IMR-90 (cell line): ENCODE measurements around the gene PLCL2. TPM values are rescaled to one million over a fixed set of nuclear protein-coding genes. Genes with fewer than 3 reads are reported as not detected.

Source experiments
- ATAC-seq: fragments of 200-7000 bp; cut with Tn5 transposase; 2 replicates; pipeline ENCODE4 v1.9.1; 2020; ENCODE audit warnings: low read depth, mild to moderate bottlenecking, moderate library complexity
- BruUV-seq: library from RNA; stranded (reverse); fragments of 400-500 nt; replicated peaks from 2 replicates; lab custom pipeline; 2021; lab: Mats Ljungman, UMichigan
- CTCF ChIA-PET: fragments of 300-600 bp; formaldehyde crosslinking; extraction: SDS; loops from one replicate; lab custom pipeline; 2021; ENCODE audit warnings: antibody characterized with exemption; lab: Yijun Ruan, JAX
- POLR2A ChIA-PET: fragments of 300-600 bp; sonication (Branson Sonifier 250); formaldehyde crosslinking; loops from one replicate; lab custom pipeline; 2022; ENCODE audit warnings: antibody characterized with exemption; ENCODE audit not compliant: unreplicated experiment; lab: Charles Lee
- DNase-seq: peaks from one replicate; pipeline ENCODE4 v3.0.0; 2013
- H2AFZ ChIP-seq: replicated peaks from 2 replicates; pipeline ENCODE3; 2013; ENCODE audit warnings: low read length, mild to moderate bottlenecking; ENCODE audit not compliant: poor library complexity
- H2AK5ac ChIP-seq: 2 replicates; pipeline ENCODE4 v1.6.1; 2013; ENCODE audit warnings: low read depth, low read length, inconsistent platforms
- H2AK9ac ChIP-seq: replicated peaks from 2 replicates; pipeline ENCODE3; 2013; ENCODE audit warnings: mild to moderate bottlenecking, low read depth, low read length, moderate library complexity; ENCODE audit not compliant: poor library complexity
- H2BK120ac ChIP-seq: 2 replicates; pipeline ENCODE4 v1.6.1; 2013; ENCODE audit warnings: low read depth, low read length, inconsistent platforms
- H2BK15ac ChIP-seq: 3 replicates; pipeline ENCODE4 v1.6.1; 2013; ENCODE audit warnings: low read depth, low read length, inconsistent platforms
- H2BK20ac ChIP-seq: 2 replicates; pipeline ENCODE4 v1.6.1; 2013; ENCODE audit warnings: low read depth, mild to moderate bottlenecking, inconsistent platforms, low read length, moderate library complexity
- H2BK5ac ChIP-seq: 2 replicates; pipeline ENCODE4 v1.6.1; 2013; ENCODE audit warnings: mild to moderate bottlenecking, low read depth, low read length, inconsistent platforms; ENCODE audit not compliant: poor library complexity, severe bottlenecking
- H3K14ac ChIP-seq: replicated peaks from 2 replicates; pipeline ENCODE4 v1.6.1; 2013; ENCODE audit warnings: low read depth, low read length, inconsistent platforms
- H3K18ac ChIP-seq: 2 replicates; pipeline ENCODE4 v1.6.1; 2013; ENCODE audit warnings: low read depth, low read length, control low read depth
- H3K23ac ChIP-seq: 2 replicates; pipeline ENCODE4 v1.6.1; 2013; ENCODE audit warnings: low read depth, low read length, inconsistent platforms
- H3K27ac ChIP-seq: 2 replicates; pipeline ENCODE4 v1.5.1; 2013; ENCODE audit warnings: mild to moderate bottlenecking, control low read depth, low read length; ENCODE audit not compliant: insufficient read depth
- H3K27me3 ChIP-seq: 2 replicates; pipeline ENCODE4 v1.6.1; 2013; ENCODE audit warnings: low read length; ENCODE audit not compliant: control insufficient read depth, insufficient read depth
- H3K36me3 ChIP-seq: 2 replicates; pipeline ENCODE4 v1.6.1; 2013; ENCODE audit warnings: low read length, mixed read lengths; ENCODE audit not compliant: control insufficient read depth, insufficient read depth
- H3K4ac ChIP-seq: 2 replicates; pipeline ENCODE4 v1.6.1; 2013; ENCODE audit warnings: low read depth, low read length, inconsistent platforms
- H3K4me1 ChIP-seq: 2 replicates; pipeline ENCODE4 v1.6.1; 2013; ENCODE audit warnings: low read length, mixed read lengths; ENCODE audit not compliant: control insufficient read depth, insufficient read depth
- H3K4me2 ChIP-seq: 2 replicates; pipeline ENCODE4 v1.6.1; 2013; ENCODE audit warnings: low read depth, mild to moderate bottlenecking, control low read depth, low read length, moderate library complexity
- H3K4me3 ChIP-seq: 2 replicates; pipeline ENCODE4 v1.5.1; 2013; ENCODE audit warnings: low read depth, mild to moderate bottlenecking, control low read depth, low read length, moderate library complexity; ENCODE audit not compliant: insufficient read depth
- H3K56ac ChIP-seq: 2 replicates; pipeline ENCODE4 v1.6.1; 2013; ENCODE audit warnings: low read length, inconsistent platforms; ENCODE audit not compliant: insufficient read depth; ENCODE audit errors: extremely low read depth
- H3K79me1 ChIP-seq, 2 experiments: 2 replicates each; pipeline ENCODE4 v1.6.1; 2013; ENCODE audit warnings: low read length in 2 of 2, inconsistent platforms in 1 of 2, low read depth in 1 of 2
- H3K9ac ChIP-seq: 2 replicates; pipeline ENCODE4 v1.6.1; 2013; ENCODE audit warnings: low read depth, low read length, control low read depth
- H3K9me1 ChIP-seq: 2 replicates; pipeline ENCODE4 v1.6.1; 2013; ENCODE audit warnings: low read length, inconsistent platforms; ENCODE audit not compliant: insufficient read depth
- H3K9me3 ChIP-seq: 2 replicates; pipeline ENCODE4 v1.6.1; 2013; ENCODE audit warnings: low read length; ENCODE audit not compliant: control insufficient read depth, insufficient read depth
- H4K20me1 ChIP-seq: 2 replicates; pipeline ENCODE4 v1.6.1; 2013; ENCODE audit warnings: low read length, inconsistent platforms; ENCODE audit not compliant: insufficient read depth
- H4K5ac ChIP-seq: 2 replicates; pipeline ENCODE4 v1.6.1; 2013; ENCODE audit warnings: mild to moderate bottlenecking, low read depth, low read length, control low read depth
- H4K8ac ChIP-seq, 2 experiments: 2 replicates each; pipeline ENCODE4 v1.6.1; 2013; ENCODE audit warnings: low read depth in 2 of 2, low read length in 2 of 2, control low read depth in 1 of 2, inconsistent platforms in 1 of 2
- H4K91ac ChIP-seq: 2 replicates; pipeline ENCODE4 v1.6.1; 2013; ENCODE audit warnings: low read depth, low read length, inconsistent platforms; ENCODE audit not compliant: insufficient read depth
- BHLHE40 ChIP-seq: fragments of 150-350 bp; IDR thresholded peaks from 2 replicates; pipeline ENCODE4 v1.6.1; 2016; ENCODE audit warnings: mild to moderate bottlenecking, low read depth, low read length
- CEBPB ChIP-seq: IDR thresholded peaks from 2 replicates; pipeline ENCODE4 v1.6.1; 2012; ENCODE audit warnings: low read depth, low read length, improper control_type of control experiment
- CHD1 ChIP-seq: IDR thresholded peaks from 2 replicates; pipeline ENCODE4 v1.6.1; 2012; ENCODE audit warnings: low read depth, low read length, improper control_type of control experiment
- FOS ChIP-seq: fragments of 150-350 bp; IDR thresholded peaks from 2 replicates; pipeline ENCODE4 v1.6.1; 2016; ENCODE audit warnings: low read depth, low read length
- MAFK ChIP-seq: IDR thresholded peaks from 2 replicates; pipeline ENCODE4 v1.6.1; 2012; ENCODE audit warnings: low read depth, low read length, improper control_type of control experiment
- MAZ ChIP-seq: IDR thresholded peaks from 2 replicates; pipeline ENCODE4 v1.6.1; 2012; ENCODE audit warnings: low read depth, mild to moderate bottlenecking, low read length, improper control_type of control experiment, moderate library complexity, borderline replicate concordance
- NFE2L2 ChIP-seq: fragments of 150-350 bp; IDR thresholded peaks from 2 replicates; pipeline ENCODE4 v1.6.1; 2016; ENCODE audit warnings: low read depth, mild to moderate bottlenecking, low read length
- POLR2A ChIP-seq: IDR thresholded peaks from 2 replicates; pipeline ENCODE4 v1.6.1; 2012; ENCODE audit warnings: mild to moderate bottlenecking, low read depth, low read length
- SMC3 ChIP-seq: fragments of 150-350 bp; IDR thresholded peaks from 2 replicates; pipeline ENCODE4 v1.6.1; 2016; ENCODE audit warnings: low read depth, mild to moderate bottlenecking, antibody characterized with exemption, low read length, moderate library complexity
- WGBS, 2 experiments: methylation state at CpG; one replicate each; pipeline versions ENCODE4 v1.1.5 to v1.1.7; 2013; ENCODE audit warnings: missing lambda C conversion rate in 2 of 2; ENCODE audit not compliant: insufficient read length in 1 of 2; ENCODE audit errors: extremely low coverage in 2 of 2; 5-methylcytosine and 5-hydroxymethylcytosine counted together
- dilution Hi-C: fragments of 300-500 bp; cut with HindIII; formaldehyde crosslinking; loops from one replicate; pipeline ENCODE4 v1.14.3; 2018; ENCODE audit warnings: low sequenced_read_pairs; ENCODE audit not compliant: unreplicated experiment
- in situ Hi-C: fragments of 300-500 bp; cut with MboI; formaldehyde crosslinking; loops from 3 replicates; pipeline ENCODE4 v1.14.3; 2019; ENCODE audit warnings: low sequenced_read_pairs, inconsistent platforms, mixed read lengths
- intact Hi-C: fragments of 100-400 bp; cut with micrococcal nuclease; formaldehyde crosslinking; loops from 2 replicates; pipeline ENCODE4 v1.10.0; 2022
- polyA plus RNA-seq, 3 experiments: library from polyadenylated mRNA; depleted of rRNA; stranded (reverse); fragments of >200 nt; gene quantifications; 2 replicates each; pipeline ENCODE4 v1.2.3, GENCODE V29; 2012; ENCODE audit warnings: low replicate concordance in 1 of 3
- total RNA-seq: library from RNA; depleted of rRNA; stranded (reverse); fragments of >200 nt; gene quantifications from 2 replicates; pipeline ENCODE4 v1.2.3, GENCODE V29; 2012
- TF ChIP-seq, protein P1 (sequence below): fragments of 150-350 bp; IDR thresholded peaks from 2 replicates; pipeline ENCODE4 v1.6.1; 2017; ENCODE audit warnings: mild to moderate bottlenecking, antibody characterized with exemption, low read length, low read depth
- TF ChIP-seq, protein P2 (sequence below): conservative IDR thresholded peaks from 2 replicates; pipeline ENCODE4 v1.5.1; 2012; ENCODE audit warnings: mild to moderate bottlenecking, low read depth, low read length, improper control_type of control experiment

PLCL2 gene
- total and polyA plus RNA-seq, 2 of the 4 experiments (the other 2 are of a cell fraction) = 0.92 to 3.8 TPM

DNA sequence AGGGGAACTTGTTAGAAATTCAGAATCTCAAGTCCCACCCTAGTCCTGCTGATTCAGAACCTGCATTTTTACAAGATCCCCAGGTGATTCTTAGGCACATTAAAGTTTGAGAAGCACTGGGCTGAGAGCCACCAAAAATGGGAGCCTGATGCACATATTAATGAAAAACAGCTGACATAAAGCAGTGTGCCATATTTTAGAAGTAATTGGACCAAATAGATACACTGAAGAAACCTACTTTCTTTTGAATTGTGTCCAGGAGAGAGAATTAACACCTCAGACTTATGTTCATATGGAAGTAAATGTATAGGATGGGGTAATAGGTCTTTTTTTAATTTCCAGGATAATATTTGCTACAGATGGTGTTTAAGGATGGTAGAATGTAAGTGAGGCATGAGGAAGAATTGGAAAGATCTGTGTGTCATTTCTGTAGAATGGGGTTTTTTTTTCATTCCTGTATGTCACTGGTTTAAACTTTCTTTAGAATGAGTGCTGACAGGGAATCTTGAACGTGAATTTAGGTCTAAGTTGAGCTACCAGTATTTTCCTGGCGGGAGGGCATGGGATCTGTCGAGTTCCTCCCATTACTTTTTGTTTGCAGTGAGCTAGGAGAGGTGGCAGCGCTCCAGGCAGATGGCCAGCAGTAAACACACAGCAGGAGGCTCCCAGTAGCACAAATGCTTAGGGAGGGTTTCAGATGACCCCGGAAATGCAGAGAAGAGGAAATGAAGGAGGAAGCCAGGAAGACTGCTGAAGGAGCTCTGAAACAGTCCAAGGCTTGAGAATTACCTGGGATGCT is 185.6 kb downstream of the PLCL2 start:
- BruUV-seq = no TSS peak
- Histone ChIP-seq H3K27me3 (no peaks in the 10 kb centered on the region), H3K14ac (peak overlapping the region; percentile 66; the same call in 1 of the 2 replicates), H3K36me3 (no peaks in the 10 kb centered on the region), H3K4ac (no peak overlapping the region; the same call in 1 of the 2 replicates), H4K8ac (peak overlapping the region; percentile 16 to 78; a peak in 1 of 4 replicates), H3K4me1 (peaks cover 3% of the 10 kb centered on the region; the same call in 1 of the 2 replicates), H3K4me3 (no peak overlapping the region), H4K5ac (peak overlapping the region; percentile 93; the same call in 1 of the 2 replicates), H2AK9ac (no peak overlapping the region), H4K20me1 (no peaks in the 10 kb centered on the region), H2AK5ac (no peak overlapping the region), H2BK120ac (0 out of 2 replicates have a peak overlapping the region, but pooled peaks have one; percentile 15), H2BK15ac (no peak overlapping the region), H3K9me1 (peaks cover 5% of the 10 kb centered on the region; the same call in 1 of the 2 replicates), H2BK5ac (no peak overlapping the region), H3K56ac (no peak overlapping the region), H3K27ac (no peak overlapping the region), H3K9ac (no peak overlapping the region), H3K18ac (no peak overlapping the region), H4K91ac (peak overlapping the region; percentile 31; the same call in 1 of the 2 replicates), H3K23ac (no peak overlapping the region; the same call in 1 of the 2 replicates), H3K79me1 (no peaks in the 10 kb centered on the region), H3K9me3 (no peaks in the 10 kb centered on the region), H2AFZ (peak overlapping the region; percentile 82), H2BK20ac (no peak overlapping the region), H3K4me2 (no peak overlapping the region)
- WGBS, 2 experiments = 0% methylated on average over 3 of the region's 5 CpGs; no CpG with 5 or more reads in 1 of the 2 experiments
- ATAC-seq (peak; percentile 69; the same call in 1 of the 2 replicates), DNase-seq (peak; percentile 39)
- TF ChIP-seq POLR2A = no peak
- no peak for TF ChIP-seq NFE2L2
- no peak for TF ChIP-seq SMC3
- TF ChIP-seq, protein P1, sequence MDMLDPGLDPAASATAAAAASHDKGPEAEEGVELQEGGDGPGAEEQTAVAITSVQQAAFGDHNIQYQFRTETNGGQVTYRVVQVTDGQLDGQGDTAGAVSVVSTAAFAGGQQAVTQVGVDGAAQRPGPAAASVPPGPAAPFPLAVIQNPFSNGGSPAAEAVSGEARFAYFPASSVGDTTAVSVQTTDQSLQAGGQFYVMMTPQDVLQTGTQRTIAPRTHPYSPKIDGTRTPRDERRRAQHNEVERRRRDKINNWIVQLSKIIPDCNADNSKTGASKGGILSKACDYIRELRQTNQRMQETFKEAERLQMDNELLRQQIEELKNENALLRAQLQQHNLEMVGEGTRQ = no peak
- no peak for TF ChIP-seq CEBPB
- no peak for TF ChIP-seq MAFK
- TF ChIP-seq, protein P2, sequence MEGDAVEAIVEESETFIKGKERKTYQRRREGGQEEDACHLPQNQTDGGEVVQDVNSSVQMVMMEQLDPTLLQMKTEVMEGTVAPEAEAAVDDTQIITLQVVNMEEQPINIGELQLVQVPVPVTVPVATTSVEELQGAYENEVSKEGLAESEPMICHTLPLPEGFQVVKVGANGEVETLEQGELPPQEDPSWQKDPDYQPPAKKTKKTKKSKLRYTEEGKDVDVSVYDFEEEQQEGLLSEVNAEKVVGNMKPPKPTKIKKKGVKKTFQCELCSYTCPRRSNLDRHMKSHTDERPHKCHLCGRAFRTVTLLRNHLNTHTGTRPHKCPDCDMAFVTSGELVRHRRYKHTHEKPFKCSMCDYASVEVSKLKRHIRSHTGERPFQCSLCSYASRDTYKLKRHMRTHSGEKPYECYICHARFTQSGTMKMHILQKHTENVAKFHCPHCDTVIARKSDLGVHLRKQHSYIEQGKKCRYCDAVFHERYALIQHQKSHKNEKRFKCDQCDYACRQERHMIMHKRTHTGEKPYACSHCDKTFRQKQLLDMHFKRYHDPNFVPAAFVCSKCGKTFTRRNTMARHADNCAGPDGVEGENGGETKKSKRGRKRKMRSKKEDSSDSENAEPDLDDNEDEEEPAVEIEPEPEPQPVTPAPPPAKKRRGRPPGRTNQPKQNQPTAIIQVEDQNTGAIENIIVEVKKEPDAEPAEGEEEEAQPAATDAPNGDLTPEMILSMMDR = no peak
- TF ChIP-seq FOS = no peak
- TF ChIP-seq BHLHE40 = no peak
- TF ChIP-seq CHD1 = no peak
- no peak for TF ChIP-seq MAZ
- POLR2A ChIA-PET = interaction anchor here (0.6 kb wide), 1 partner anchor 41 kb away, joined by 4 read pairs; no protein-coding TSS in a partner anchor
- intact Hi-C loops = no loop called here
- dilution Hi-C loops = no loop called here
- in situ Hi-C loops = no loop called here
- CTCF ChIA-PET = interaction anchor here (0.7 kb wide), 1 partner anchor 12 kb away, joined by 4 read pairs; no protein-coding TSS in a partner anchor
